Measurements from ENCODE around the gene VSTM2L. TPM values are rescaled to one million over a fixed set of nuclear protein-coding genes. Genes with fewer than 3 reads are reported as not detected.

Gene VSTM2L
- total and polyA plus RNA-seq, 2 of the 4 experiments (the other 2 are of a cell fraction) = 0.18 to 0.19 TPM

DNA sequence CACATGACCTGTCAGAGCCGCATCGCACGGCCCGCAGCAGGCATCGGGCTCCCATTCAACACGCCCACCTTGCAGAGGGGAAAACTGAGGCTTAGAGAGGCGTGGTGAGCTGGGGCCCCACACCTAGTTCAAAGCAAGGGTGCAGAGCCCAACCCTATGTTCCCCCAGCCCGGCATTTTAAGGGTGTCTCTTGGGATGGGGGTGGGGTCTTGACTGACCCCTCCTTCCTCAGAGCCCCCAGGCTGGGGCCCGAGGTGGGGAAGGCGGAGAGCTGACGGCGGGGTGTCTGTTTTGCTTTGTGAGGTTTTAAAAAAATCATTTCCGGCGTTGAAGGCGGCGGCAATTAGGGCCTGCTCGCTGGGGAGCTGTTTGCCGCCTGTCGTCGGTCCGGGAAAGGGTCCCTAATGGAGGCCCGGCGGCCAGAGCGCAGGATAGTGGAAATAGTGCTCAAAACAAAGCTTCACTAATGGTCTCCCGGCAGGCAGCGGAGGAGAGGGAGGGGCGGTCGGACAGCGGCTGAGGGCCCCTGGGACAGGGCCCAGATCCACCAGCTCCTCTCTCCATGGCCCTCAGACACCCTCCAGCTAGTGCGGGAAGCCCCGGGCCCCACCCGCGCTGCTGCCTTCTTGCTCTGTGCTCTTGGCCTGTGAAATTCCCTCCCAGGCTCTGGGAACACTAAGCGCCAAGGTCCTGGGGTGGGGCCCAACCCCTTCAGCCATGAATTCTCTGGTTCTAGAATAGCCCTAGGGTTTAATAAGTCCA, 11.9 kb downstream of the VSTM2L start:
- TF ChIP-seq MAZ (IDR thresholded peaks at IDR 0.05; ENCODE audit: borderline replicate concordance, low read depth, low read length) (no peak), FOS (IDR thresholded peaks at IDR 0.05; ENCODE audit: low read depth, low read length) (no peak), BHLHE40 (IDR thresholded peaks at IDR 0.05; ENCODE audit: low read depth, low read length) (no peak), CHD1 (IDR thresholded peaks at IDR 0.05; ENCODE audit: low read depth, low read length) (no peak), NFE2L2 (IDR thresholded peaks at IDR 0.05; ENCODE audit: low read depth, low read length) (no peak), SMC3 (IDR thresholded peaks at IDR 0.05; ENCODE audit: low read depth, low read length) (no peak), MXI1 (IDR thresholded peaks at IDR 0.05; ENCODE audit: borderline replicate concordance, low read depth, low read length) (no peak), RFX5 (IDR thresholded peaks at IDR 0.05; ENCODE audit: low read depth, low read length) (no peak), MAFK (IDR thresholded peaks at IDR 0.05; ENCODE audit: low read depth, low read length) (no peak), RAD21 (IDR thresholded peaks at IDR 0.05; ENCODE audit: low read length) (no peak)
- TF ChIP-seq, protein P1, sequence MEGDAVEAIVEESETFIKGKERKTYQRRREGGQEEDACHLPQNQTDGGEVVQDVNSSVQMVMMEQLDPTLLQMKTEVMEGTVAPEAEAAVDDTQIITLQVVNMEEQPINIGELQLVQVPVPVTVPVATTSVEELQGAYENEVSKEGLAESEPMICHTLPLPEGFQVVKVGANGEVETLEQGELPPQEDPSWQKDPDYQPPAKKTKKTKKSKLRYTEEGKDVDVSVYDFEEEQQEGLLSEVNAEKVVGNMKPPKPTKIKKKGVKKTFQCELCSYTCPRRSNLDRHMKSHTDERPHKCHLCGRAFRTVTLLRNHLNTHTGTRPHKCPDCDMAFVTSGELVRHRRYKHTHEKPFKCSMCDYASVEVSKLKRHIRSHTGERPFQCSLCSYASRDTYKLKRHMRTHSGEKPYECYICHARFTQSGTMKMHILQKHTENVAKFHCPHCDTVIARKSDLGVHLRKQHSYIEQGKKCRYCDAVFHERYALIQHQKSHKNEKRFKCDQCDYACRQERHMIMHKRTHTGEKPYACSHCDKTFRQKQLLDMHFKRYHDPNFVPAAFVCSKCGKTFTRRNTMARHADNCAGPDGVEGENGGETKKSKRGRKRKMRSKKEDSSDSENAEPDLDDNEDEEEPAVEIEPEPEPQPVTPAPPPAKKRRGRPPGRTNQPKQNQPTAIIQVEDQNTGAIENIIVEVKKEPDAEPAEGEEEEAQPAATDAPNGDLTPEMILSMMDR (conservative IDR thresholded peaks at IDR 0.05; ENCODE audit: low read depth, low read length) = no peak
- TF ChIP-seq, protein P2, sequence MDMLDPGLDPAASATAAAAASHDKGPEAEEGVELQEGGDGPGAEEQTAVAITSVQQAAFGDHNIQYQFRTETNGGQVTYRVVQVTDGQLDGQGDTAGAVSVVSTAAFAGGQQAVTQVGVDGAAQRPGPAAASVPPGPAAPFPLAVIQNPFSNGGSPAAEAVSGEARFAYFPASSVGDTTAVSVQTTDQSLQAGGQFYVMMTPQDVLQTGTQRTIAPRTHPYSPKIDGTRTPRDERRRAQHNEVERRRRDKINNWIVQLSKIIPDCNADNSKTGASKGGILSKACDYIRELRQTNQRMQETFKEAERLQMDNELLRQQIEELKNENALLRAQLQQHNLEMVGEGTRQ (IDR thresholded peaks at IDR 0.05; ENCODE audit: low read depth, low read length) = no peak
- Histone ChIP-seq H3K79me1 (ENCODE audit: low read depth in 1 of 2, low read length in 2 of 2) (no peaks in the 10 kb centered on the region), H3K4me2 (ENCODE audit: low read depth, low read length) (no peak overlapping the region; the same call in 1 of the 2 replicates), H3K4me3 (ENCODE audit: insufficient read depth, low read depth, low read length) (no peak overlapping the region), H3K9me1 (ENCODE audit: insufficient read depth, low read length) (no peaks in the 10 kb centered on the region), H4K8ac (ENCODE audit: low read depth in 2 of 2, low read length in 2 of 2) (no peak overlapping the region), H3K36me3 (ENCODE audit: control insufficient read depth, insufficient read depth, low read length) (no peaks in the 10 kb centered on the region), H2BK20ac (ENCODE audit: low read depth, low read length) (no peak overlapping the region), H2BK15ac (ENCODE audit: low read depth, low read length) (no peak overlapping the region), H2BK120ac (ENCODE audit: low read depth, low read length) (no peak overlapping the region), H4K5ac (ENCODE audit: low read depth, low read length) (no peak overlapping the region), H2BK5ac (ENCODE audit: low read depth, low read length, poor library complexity, severe bottlenecking) (no peak overlapping the region), H3K23ac (ENCODE audit: low read depth, low read length) (no peak overlapping the region), H3K56ac (ENCODE audit: extremely low read depth, insufficient read depth, low read length) (no peak overlapping the region), H3K4me1 (ENCODE audit: control insufficient read depth, insufficient read depth, low read length) (no peaks in the 10 kb centered on the region; the same call in 1 of the 2 replicates), H3K27me3 (ENCODE audit: control insufficient read depth, insufficient read depth, low read length) (peaks cover 84% of the 10 kb centered on the region), H3K9me3 (ENCODE audit: control insufficient read depth, insufficient read depth, low read length) (no peaks in the 10 kb centered on the region), H3K4ac (ENCODE audit: low read depth, low read length) (no peak overlapping the region), H3K14ac (replicated peaks; ENCODE audit: low read depth, low read length) (no peak overlapping the region), H2AK9ac (replicated peaks; ENCODE audit: low read depth, low read length, poor library complexity) (peak overlapping the region; percentile 15), H3K9ac (ENCODE audit: low read depth, low read length) (no peak overlapping the region), H4K91ac (ENCODE audit: insufficient read depth, low read depth, low read length) (no peak overlapping the region), H3K27ac (ENCODE audit: insufficient read depth, low read length) (no peak overlapping the region), H4K20me1 (ENCODE audit: insufficient read depth, low read length) (no peaks in the 10 kb centered on the region), H2AK5ac (ENCODE audit: low read depth, low read length) (no peak overlapping the region), H3K18ac (ENCODE audit: low read depth, low read length) (no peak overlapping the region), H2AFZ (replicated peaks; ENCODE audit: low read length, poor library complexity) (peak overlapping the region; percentile 18)
- BruUV-seq (replicated peaks) = no TSS peak
- dilution Hi-C loops (cut with HindIII; ENCODE audit: low sequenced_read_pairs, unreplicated experiment) (no loop called here), in situ Hi-C loops (cut with MboI; ENCODE audit: low sequenced_read_pairs) (no loop called here), intact Hi-C loops (cut with micrococcal nuclease) (no loop called here)
- ATAC-seq (ENCODE audit: low read depth) (no peak), DNase-seq (no peak)
- WGBS, 2 experiments (ENCODE audit: extremely low coverage in 2 of 2, insufficient read length in 1 of 2) = 20% methylated on average over 2 of the region's 34 CpGs; no CpG with 5 or more reads in 1 of the 2 experiments
- POLR2A ChIA-PET (ENCODE audit: unreplicated experiment) = no interaction called here
- CTCF ChIA-PET = interaction anchor here (0.5 kb wide), 1 partner anchor 442 kb away, joined by 4 read pairs; no protein-coding TSS in a partner anchor
